Measurements from ENCODE around the gene SNX10.

DNA sequence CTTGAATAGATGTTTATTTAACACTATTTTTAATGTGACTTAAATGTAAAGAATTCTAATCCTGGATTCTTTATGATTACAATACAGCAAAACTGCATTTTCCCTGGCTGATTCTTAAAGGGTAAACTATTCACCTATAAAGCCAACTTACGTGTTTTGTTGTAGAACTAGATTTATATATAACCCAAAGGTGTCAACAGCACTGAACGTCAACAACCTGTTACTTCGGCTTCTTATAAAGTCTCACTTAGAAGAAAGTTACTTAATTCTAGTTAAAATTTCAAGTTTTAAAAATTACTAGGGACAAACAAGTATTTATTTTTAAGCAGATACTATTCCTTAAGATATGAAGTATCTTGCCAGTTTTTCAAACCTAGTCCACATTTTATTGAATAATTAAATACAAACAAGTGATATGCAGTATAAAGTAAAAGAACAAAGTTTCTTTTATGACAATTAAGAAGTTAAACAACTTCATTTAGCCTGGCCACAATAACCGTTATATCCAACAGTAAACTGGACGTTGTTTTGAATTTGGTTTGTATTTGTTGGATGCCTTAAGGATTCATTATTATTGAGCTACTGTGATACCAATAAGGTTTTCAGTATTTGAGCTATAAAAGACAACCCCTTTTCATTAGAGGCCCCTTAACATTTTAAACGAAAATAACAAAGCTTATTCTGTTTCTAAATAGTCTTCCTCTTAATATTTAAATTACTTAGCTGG, 83.1 kb downstream of the SNX10 start:
- TF ChIP-seq, protein P1, sequence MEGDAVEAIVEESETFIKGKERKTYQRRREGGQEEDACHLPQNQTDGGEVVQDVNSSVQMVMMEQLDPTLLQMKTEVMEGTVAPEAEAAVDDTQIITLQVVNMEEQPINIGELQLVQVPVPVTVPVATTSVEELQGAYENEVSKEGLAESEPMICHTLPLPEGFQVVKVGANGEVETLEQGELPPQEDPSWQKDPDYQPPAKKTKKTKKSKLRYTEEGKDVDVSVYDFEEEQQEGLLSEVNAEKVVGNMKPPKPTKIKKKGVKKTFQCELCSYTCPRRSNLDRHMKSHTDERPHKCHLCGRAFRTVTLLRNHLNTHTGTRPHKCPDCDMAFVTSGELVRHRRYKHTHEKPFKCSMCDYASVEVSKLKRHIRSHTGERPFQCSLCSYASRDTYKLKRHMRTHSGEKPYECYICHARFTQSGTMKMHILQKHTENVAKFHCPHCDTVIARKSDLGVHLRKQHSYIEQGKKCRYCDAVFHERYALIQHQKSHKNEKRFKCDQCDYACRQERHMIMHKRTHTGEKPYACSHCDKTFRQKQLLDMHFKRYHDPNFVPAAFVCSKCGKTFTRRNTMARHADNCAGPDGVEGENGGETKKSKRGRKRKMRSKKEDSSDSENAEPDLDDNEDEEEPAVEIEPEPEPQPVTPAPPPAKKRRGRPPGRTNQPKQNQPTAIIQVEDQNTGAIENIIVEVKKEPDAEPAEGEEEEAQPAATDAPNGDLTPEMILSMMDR (conservative IDR thresholded peaks at IDR 0.05; ENCODE audit: low read depth, low read length) = no peak
- TF ChIP-seq EZH2 (IDR thresholded peaks at IDR 0.05; ENCODE audit: low read length, unreplicated experiment) (no peak), EZH2phosphoT487 (IDR thresholded peaks at IDR 0.05; ENCODE audit: borderline replicate concordance, low read length) (no peak)

Measured in PC-3 (cell line).